Suprapubic skin (tissue), 4 donors: ENCODE data around the gene FXYD7. TPM values are rescaled to one million over a fixed set of nuclear protein-coding genes. Genes with fewer than 3 reads are reported as not detected.

ENCODE experiments used
- DNase-seq, 2 donors: peaks; one replicate each; pipeline ENCODE4 v3.0.0-alpha.2; 2019; ENCODE audit warnings: low spot score in 2 of 2
- H3K27ac ChIP-seq: fragments of 200-600 bp; sonication (generic); one replicate; pipeline ENCODE4 v1.5.1; 2019
- H3K27me3 ChIP-seq: fragments of 200-600 bp; sonication (generic); one replicate; pipeline ENCODE4 v1.5.1; 2019
- H3K36me3 ChIP-seq: fragments of 200-600 bp; sonication (generic); one replicate; pipeline ENCODE4 v1.5.1; 2019
- H3K4me1 ChIP-seq: fragments of 200-600 bp; sonication (generic); one replicate; pipeline ENCODE4 v1.5.1; 2019
- H3K4me3 ChIP-seq: fragments of 200-600 bp; sonication (generic); one replicate; pipeline ENCODE4 v1.5.1; 2019; ENCODE audit warnings: mild to moderate bottlenecking
- H3K9me3 ChIP-seq: fragments of 200-600 bp; sonication (generic); one replicate; pipeline ENCODE4 v1.5.1; 2019
- CTCF ChIP-seq, 2 donors: fragments of 200-600 bp in 1 of 2; fragments of 450-650 bp in 1 of 2; sonication (generic) in 1 of 2; IDR thresholded peaks; one replicate each; pipeline ENCODE4 v1.5.1; 2016 to 2019; ENCODE audit warnings: antibody characterized with exemption in 2 of 2, mild to moderate bottlenecking in 1 of 2, moderate library complexity in 1 of 2
- EP300 ChIP-seq: sonication (generic); formaldehyde crosslinking; IDR thresholded peaks from one replicate; pipeline ENCODE4 v1.6.1; 2017; ENCODE audit warnings: antibody characterized with exemption
- POLR2A ChIP-seq, 2 donors: fragments of 450-650 bp; IDR thresholded peaks; one replicate each; pipeline ENCODE4 v1.6.1; 2017; ENCODE audit warnings: antibody characterized with exemption in 2 of 2, mild to moderate bottlenecking in 2 of 2, moderate library complexity in 2 of 2
- POLR2AphosphoS5 ChIP-seq, 3 donors: sonication (generic); formaldehyde crosslinking; IDR thresholded peaks; one replicate each; pipeline ENCODE4 v1.6.1; 2017; ENCODE audit warnings: antibody characterized with exemption in 3 of 3
- WGBS: methylation state at CpG from one replicate; pipeline ENCODE4 v1.1.5; 2018; 5-methylcytosine and 5-hydroxymethylcytosine counted together
- total RNA-seq, 4 donors: library from RNA; depleted of rRNA; stranded (reverse); fragments of >200 nt; gene quantifications; one replicate each; pipeline ENCODE4 v1.1.0, GENCODE V29; 2016

The FXYD7 gene
- total RNA-seq, 4 donors from 2014 or later: 2.2 TPM; not detected in 3

- Histone ChIP-seq H3K27me3 (no peaks in the 10 kb centered on the region), H3K4me1 (peaks cover 56% of the 10 kb centered on the region), H3K27ac (peak overlapping the region; percentile 88), H3K4me3 (peak overlapping the region; percentile 57), H3K36me3 (no peaks in the 10 kb centered on the region), H3K9me3 (no peaks in the 10 kb centered on the region)
- DNase-seq: peak in 1 of 2 donors; percentile 88
- TF ChIP-seq POLR2A (IDR thresholded peaks at IDR 0.05) (no peak), CTCF (IDR thresholded peaks at IDR 0.05) (peak; percentile 96 to 99), POLR2AphosphoS5 (IDR thresholded peaks at IDR 0.05) (peak in 1 of 3 donors; percentile 12), EP300 (no peak)
- 2% methylated on average over 23 of the region's 23 CpGs for WGBS
These were observed 28.5 kb upstream of the FXYD7 start for GRCh38 chr19:35114353-35115176.

GRCh38 chr19:35115177-35115951 is 27.7 kb upstream of the FXYD7 start, which contains the start of gene FXYD3:
FXYD3 (plus strand) TSS chr19:35115823; CDS start chr19:35119377, 3,554 bp downstream.
- Histone ChIP-seq H3K27me3 (no peaks in the 10 kb centered on the region), H3K4me3 (peak within 1 kb of the TSS; percentile 57), H3K27ac (peak within 1 kb of the TSS; percentile 88), H3K4me1 (peaks cover 59% of the 10 kb centered on the region), H3K36me3 (no peaks in the 10 kb centered on the region), H3K9me3 (no peaks in the 10 kb centered on the region)
- DNase-seq: no peak
- 39% methylated on average over 14 of the region's 14 CpGs for WGBS
- no peak for TF ChIP-seq POLR2A (IDR thresholded peaks at IDR 0.05)

- DNase-seq: no peak
- peaks cover 59% of the 10 kb centered on the region for H3K4me1 ChIP-seq
- no peak for TF ChIP-seq EP300
- peak in 2 of 3 donors; percentile 15 to 30 for TF ChIP-seq POLR2AphosphoS5 (IDR thresholded peaks at IDR 0.05)
- TF ChIP-seq CTCF (IDR thresholded peaks at IDR 0.05): no peak
- no peaks in the 10 kb centered on the region for H3K27me3 ChIP-seq
- H3K36me3 ChIP-seq: peaks cover 1% of the 10 kb centered on the region
- no peaks in the 10 kb centered on the region for H3K9me3 ChIP-seq
- WGBS: 52% methylated on average over 13 of the region's 13 CpGs
- H3K27ac ChIP-seq: peak overlapping the region; percentile 88
- H3K4me3 ChIP-seq: peak overlapping the region; percentile 57
These were observed 26.8 kb upstream of the FXYD7 start for GRCh38 chr19:35116072-35116801.

- Histone ChIP-seq H3K9me3 (no peaks in the 10 kb centered on the region), H3K4me1 (peaks cover 62% of the 10 kb centered on the region), H3K36me3 (peaks cover 7% of the 10 kb centered on the region), H3K27ac (peak overlapping the region; percentile 88), H3K27me3 (no peaks in the 10 kb centered on the region), H3K4me3 (peak overlapping the region; percentile 57)
- 23% methylated on average over 8 of the region's 8 CpGs for WGBS
- no peak for DNase-seq
- no peak for TF ChIP-seq EP300
- TF ChIP-seq POLR2A (IDR thresholded peaks at IDR 0.05): no peak
- no peak for TF ChIP-seq POLR2AphosphoS5 (IDR thresholded peaks at IDR 0.05)
- no peak for TF ChIP-seq CTCF (IDR thresholded peaks at IDR 0.05)
These were observed 25.9 kb upstream of the FXYD7 start for GRCh38 chr19:35117116-35117515.

- H3K4me1 ChIP-seq: peaks cover 69% of the 10 kb centered on the region
- no peaks in the 10 kb centered on the region for H3K9me3 ChIP-seq
- H3K27ac ChIP-seq: peak overlapping the region; percentile 88
- peak overlapping the region; percentile 57 for H3K4me3 ChIP-seq
- TF ChIP-seq POLR2AphosphoS5 (IDR thresholded peaks at IDR 0.05) (no peak), EP300 (no peak)
- H3K36me3 ChIP-seq: peaks cover 7% of the 10 kb centered on the region
- no peaks in the 10 kb centered on the region for H3K27me3 ChIP-seq
- WGBS: 63% methylated on average over 11 of the region's 11 CpGs
- DNase-seq: no peak
These were observed 25.3 kb upstream of the FXYD7 start for GRCh38 chr19:35117799-35118198.
